ENCODE results near the gene TMEM123. TPM values are rescaled to one million over a fixed set of nuclear protein-coding genes. Genes with fewer than 3 reads are reported as not detected.

TMEM123 gene
- total and polyA plus RNA-seq, 2 of the 8 experiments (the other 6 are each of a cell fraction or from before 2014, with no cell fraction given) = 75.5 to 80.1 TPM

DNA sequence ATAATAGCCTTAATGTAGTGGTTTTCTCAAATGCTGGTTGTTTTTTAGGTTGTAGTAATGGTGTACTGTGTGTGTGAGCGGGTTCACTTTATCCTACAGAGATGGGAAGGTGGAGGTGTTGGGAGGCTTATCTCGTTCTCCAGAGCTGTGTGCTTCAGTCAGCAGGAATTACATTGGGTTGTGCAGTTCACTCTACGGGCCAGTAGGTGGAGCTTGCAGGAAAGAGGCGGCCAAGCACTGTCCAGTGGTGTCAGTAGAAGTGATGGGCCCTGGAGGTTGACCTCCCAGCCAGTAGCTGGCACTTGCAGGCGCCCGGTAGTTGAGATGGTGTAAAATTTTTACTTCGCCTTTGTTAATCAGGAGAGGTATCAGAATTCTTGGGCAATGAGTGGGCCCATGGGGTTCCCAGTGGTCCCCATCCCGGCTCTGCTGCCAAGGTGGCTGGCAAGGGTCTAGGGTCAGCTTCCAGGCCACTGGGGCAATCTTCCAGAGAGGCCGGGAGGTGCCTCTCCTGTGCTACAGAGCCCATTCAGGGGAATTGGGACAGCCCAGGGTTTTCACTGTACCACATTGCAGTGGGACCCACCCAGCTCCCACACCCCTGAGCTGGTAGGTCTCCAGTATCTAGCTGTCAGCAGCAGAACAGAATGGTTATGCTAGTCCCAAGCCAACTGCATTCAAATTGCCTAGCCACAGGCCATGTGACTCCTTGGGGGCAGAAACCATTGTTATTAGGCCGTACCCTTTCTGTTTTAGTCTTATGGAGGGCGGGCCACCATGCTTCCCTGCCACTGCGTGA is 61.7 kb downstream of the TMEM123 start (continued):
- TF ChIP-seq TAF7 (optimal IDR thresholded peaks at IDR 0.05; ENCODE audit: borderline replicate concordance, low read depth, low read length) (no peak), GTF2F1 (IDR thresholded peaks at IDR 0.05; ENCODE audit: borderline replicate concordance, low read depth, low read length) (no peak)
